Right forelimb (tissue), 1 donor: Measurements from ENCODE around the gene NPR3.

Experiments used
- DNase-seq: peaks from one replicate; pipeline ENCODE4 v3.0.0-alpha.2; 2018

The NPR3 gene

GRCh38 chr5:32814620-32815019 is 103.5 kb downstream of the NPR3 start:
- no peak for DNase-seq

- no peak for DNase-seq
These were observed 116.9 kb downstream of the NPR3 start for GRCh38 chr5:32827981-32828380.

- no peak for DNase-seq
These were observed 117.4 kb downstream of the NPR3 start for GRCh38 chr5:32828492-32828891.

GRCh38 chr5:32831624-32832023 is 120.5 kb downstream of the NPR3 start:
- DNase-seq = no peak

GRCh38 chr5:32833127-32833526 is 122.0 kb downstream of the NPR3 start:
- DNase-seq = no peak

GRCh38 chr5:32833663-32834062 is 122.5 kb downstream of the NPR3 start:
- no peak for DNase-seq

GRCh38 chr5:32834251-32834650 is 123.1 kb downstream of the NPR3 start:
- DNase-seq = no peak

GRCh38 chr5:32836176-32836575 is 125.1 kb downstream of the NPR3 start:
- no peak for DNase-seq

GRCh38 chr5:32837211-32837610 is 126.1 kb downstream of the NPR3 start:
- no peak for DNase-seq

GRCh38 chr5:32839106-32839505 is 128.0 kb downstream of the NPR3 start:
- no peak for DNase-seq

GRCh38 chr5:32840606-32841005 is 129.5 kb downstream of the NPR3 start:
- no peak for DNase-seq
